Measurements from ENCODE around the gene TMEM170B. TPM values are rescaled to one million over a fixed set of nuclear protein-coding genes. Genes with fewer than 3 reads are reported as not detected.

TMEM170B gene
- total RNA-seq, 1 donor from 2014 or later, result 19.3 TPM

GRCh38 chr6:11586536-11586935 is 49.0 kb downstream of the TMEM170B start:
- Mint-ChIP-seq H3K4me3 (no peak overlapping the region), H3K27ac (ENCODE audit: unreplicated experiment) (no peak overlapping the region), H3K4me1 (peaks cover 9% of the 10 kb centered on the region), H3K9me3 (no peaks in the 10 kb centered on the region), H3K27me3 (ENCODE audit: low read depth) (no peaks in the 10 kb centered on the region), H3K36me3 (ENCODE audit: low read depth) (no peaks in the 10 kb centered on the region)
- no peak for DNase-seq (ENCODE audit: low read depth, low spot score)
- no peak for TF ChIP-seq CTCF (conservative IDR thresholded peaks at IDR 0.05)

- H3K36me3 Mint-ChIP-seq (ENCODE audit: low read depth), result no peaks in the 10 kb centered on the region
- TF ChIP-seq CTCF (conservative IDR thresholded peaks at IDR 0.05), result no peak
- no peaks in the 10 kb centered on the region for H3K27me3 Mint-ChIP-seq (ENCODE audit: low read depth)
- peaks cover 9% of the 10 kb centered on the region for H3K4me1 Mint-ChIP-seq
- H3K4me3 Mint-ChIP-seq, result no peak overlapping the region
- no peak for DNase-seq (ENCODE audit: low read depth, low spot score)
- no peaks in the 10 kb centered on the region for H3K9me3 Mint-ChIP-seq
- H3K27ac Mint-ChIP-seq (ENCODE audit: unreplicated experiment), result peak overlapping the region; percentile 5
Measured at GRCh38 chr6:11589261-11589660, 51.7 kb downstream of the TMEM170B start.

- Mint-ChIP-seq H3K4me3 (no peak overlapping the region), H3K36me3 (ENCODE audit: low read depth) (no peaks in the 10 kb centered on the region), H3K4me1 (no peaks in the 10 kb centered on the region), H3K9me3 (no peaks in the 10 kb centered on the region), H3K27me3 (ENCODE audit: low read depth) (no peaks in the 10 kb centered on the region), H3K27ac (ENCODE audit: unreplicated experiment) (no peak overlapping the region)
- DNase-seq (ENCODE audit: low read depth, low spot score), result no peak
- no peak for TF ChIP-seq CTCF (conservative IDR thresholded peaks at IDR 0.05)
Measured at GRCh38 chr6:11592294-11592906, 54.9 kb downstream of the TMEM170B start.

- Mint-ChIP-seq H3K36me3 (ENCODE audit: low read depth) (no peaks in the 10 kb centered on the region), H3K27ac (ENCODE audit: unreplicated experiment) (no peak overlapping the region), H3K4me1 (no peaks in the 10 kb centered on the region), H3K27me3 (ENCODE audit: low read depth) (no peaks in the 10 kb centered on the region), H3K9me3 (no peaks in the 10 kb centered on the region), H3K4me3 (no peak overlapping the region)
- no peak for DNase-seq (ENCODE audit: low read depth, low spot score)
- no peak for TF ChIP-seq CTCF (conservative IDR thresholded peaks at IDR 0.05)
Measured at GRCh38 chr6:11593096-11593495, 55.5 kb downstream of the TMEM170B start.

- no peaks in the 10 kb centered on the region for H3K4me1 Mint-ChIP-seq
- no peaks in the 10 kb centered on the region for H3K36me3 Mint-ChIP-seq (ENCODE audit: low read depth)
- peak; percentile 36 for TF ChIP-seq CTCF (conservative IDR thresholded peaks at IDR 0.05)
- no peak overlapping the region for H3K27ac Mint-ChIP-seq (ENCODE audit: unreplicated experiment)
- no peak overlapping the region for H3K4me3 Mint-ChIP-seq
- no peak for DNase-seq (ENCODE audit: low read depth, low spot score)
- no peaks in the 10 kb centered on the region for H3K27me3 Mint-ChIP-seq (ENCODE audit: low read depth)
- H3K9me3 Mint-ChIP-seq, result no peaks in the 10 kb centered on the region
Measured at GRCh38 chr6:11595903-11596302, 58.4 kb downstream of the TMEM170B start.

All from neural crest cell (in vitro differentiated cells).